Uterus (tissue), 4 donors: ENCODE measurements around the gene AOAH. TPM values are rescaled to one million over a fixed set of nuclear protein-coding genes. Genes with fewer than 3 reads are reported as not detected.

Experiments
- DNase-seq, 2 donors: peaks; one replicate each; pipeline ENCODE4 v3.0.0-alpha.2; 2019 to 2020
- H3K27ac ChIP-seq, 2 donors: fragments of 200-600 bp; sonication (generic); 1 replicate in 1 of 2; 2 replicates in 1 of 2; pipeline ENCODE4 v1.5.1; 2016 to 2018
- H3K27me3 ChIP-seq, 2 donors: fragments of 200-600 bp; sonication (generic); one replicate each; pipeline ENCODE4 v1.5.1; 2018 to 2019; ENCODE audit warnings: control low read depth in 1 of 2
- H3K36me3 ChIP-seq, 2 donors: fragments of 200-600 bp; sonication (generic); one replicate each; pipeline ENCODE4 v1.5.1; 2019; ENCODE audit warnings: control low read depth in 1 of 2
- H3K4me1 ChIP-seq, 2 donors: fragments of 200-600 bp; sonication (generic); one replicate each; pipeline ENCODE4 v1.5.1; 2018 to 2019; ENCODE audit warnings: control low read depth in 1 of 2
- H3K4me3 ChIP-seq, 2 donors: fragments of 200-600 bp; sonication (generic); 1 replicate in 1 of 2; 2 replicates in 1 of 2; pipeline ENCODE4 v1.5.1; 2018 to 2019; ENCODE audit warnings: mild to moderate bottlenecking in 1 of 2
- H3K9me3 ChIP-seq, 2 donors: fragments of 200-600 bp; sonication (generic); one replicate each; pipeline ENCODE4 v1.5.1; 2019; ENCODE audit warnings: control low read depth in 1 of 2
- POLR2A ChIP-seq, 2 donors: fragments of 450-650 bp; IDR thresholded peaks; one replicate each; pipeline ENCODE4 v1.6.1; 2016; ENCODE audit warnings: antibody characterized with exemption in 2 of 2, mild to moderate bottlenecking in 1 of 2, moderate library complexity in 1 of 2
- intact Hi-C: fragments of 100-400 bp; cut with DNase I; formaldehyde crosslinking; loops from one replicate; pipeline ENCODE4 v1.15.1; 2023; ENCODE audit warnings: low total_unique reads
- total RNA-seq, 4 donors: library from RNA; depleted of rRNA in 3 of 4; stranded (reverse); fragments of >200 nt in 3 of 4; gene quantifications; one replicate each; pipeline versions ENCODE4 v1.1.0 to v1.2.4, GENCODE V29; 2014 to 2023
- TF ChIP-seq, protein P1 (sequence below), 4 experiments: fragments of 200-600 bp in 2 of 4; fragments of 450-650 bp in 2 of 4; sonication (generic) in 2 of 4; IDR thresholded peaks; one replicate each; pipeline ENCODE4 v1.5.1; 2016 to 2019; ENCODE audit warnings: antibody characterized with exemption in 4 of 4, mild to moderate bottlenecking in 2 of 4, moderate library complexity in 1 of 4
- donor health status: DM: yes; HTN: yes; CAD: no.

The AOAH gene
- total RNA-seq, 4 donors from 2014 or later = 5.5 to 60.9 (median 8.6) TPM

DNA sequence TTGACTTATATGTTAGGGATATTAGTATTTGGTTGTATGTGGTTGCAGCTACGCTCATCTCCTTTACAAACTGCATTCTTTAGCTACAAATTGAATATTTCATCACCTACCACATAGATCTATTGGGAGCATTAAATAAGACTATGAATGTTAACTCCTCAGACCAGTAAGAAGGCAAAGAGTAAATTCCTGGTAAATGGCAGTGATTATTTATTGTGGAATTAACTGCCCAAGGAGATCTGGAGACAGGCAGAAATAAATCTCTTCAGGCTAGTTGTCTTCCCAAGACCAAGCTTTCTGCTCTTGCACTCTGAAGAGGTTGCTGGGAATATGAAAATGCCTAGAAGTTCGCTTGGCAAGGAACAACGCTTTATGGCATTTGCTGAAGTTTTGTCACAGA lies 260.0 kb downstream of the AOAH start:
- no peaks in the 10 kb centered on the region for H3K9me3 ChIP-seq
- no peak for DNase-seq
- H3K27me3 ChIP-seq = no peaks in the 10 kb centered on the region
- no peak overlapping the region for H3K27ac ChIP-seq
- no peaks in the 10 kb centered on the region for H3K4me1 ChIP-seq
- no peaks in the 10 kb centered on the region for H3K36me3 ChIP-seq
- H3K4me3 ChIP-seq = no peak overlapping the region
- intact Hi-C loops = no loop called here
- TF ChIP-seq, protein P1, sequence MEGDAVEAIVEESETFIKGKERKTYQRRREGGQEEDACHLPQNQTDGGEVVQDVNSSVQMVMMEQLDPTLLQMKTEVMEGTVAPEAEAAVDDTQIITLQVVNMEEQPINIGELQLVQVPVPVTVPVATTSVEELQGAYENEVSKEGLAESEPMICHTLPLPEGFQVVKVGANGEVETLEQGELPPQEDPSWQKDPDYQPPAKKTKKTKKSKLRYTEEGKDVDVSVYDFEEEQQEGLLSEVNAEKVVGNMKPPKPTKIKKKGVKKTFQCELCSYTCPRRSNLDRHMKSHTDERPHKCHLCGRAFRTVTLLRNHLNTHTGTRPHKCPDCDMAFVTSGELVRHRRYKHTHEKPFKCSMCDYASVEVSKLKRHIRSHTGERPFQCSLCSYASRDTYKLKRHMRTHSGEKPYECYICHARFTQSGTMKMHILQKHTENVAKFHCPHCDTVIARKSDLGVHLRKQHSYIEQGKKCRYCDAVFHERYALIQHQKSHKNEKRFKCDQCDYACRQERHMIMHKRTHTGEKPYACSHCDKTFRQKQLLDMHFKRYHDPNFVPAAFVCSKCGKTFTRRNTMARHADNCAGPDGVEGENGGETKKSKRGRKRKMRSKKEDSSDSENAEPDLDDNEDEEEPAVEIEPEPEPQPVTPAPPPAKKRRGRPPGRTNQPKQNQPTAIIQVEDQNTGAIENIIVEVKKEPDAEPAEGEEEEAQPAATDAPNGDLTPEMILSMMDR (IDR thresholded peaks at IDR 0.05) = no peak
- no peak for TF ChIP-seq POLR2A (IDR thresholded peaks at IDR 0.05)
